IMR-90 (cell line): Measurements from ENCODE around the gene IQSEC3.

Experiments used
- CTCF ChIP-seq: conservative IDR thresholded peaks from 2 replicates; pipeline ENCODE4 v1.5.1; 2012; ENCODE audit warnings: mild to moderate bottlenecking, low read depth, low read length, improper control_type of control experiment
- FOS ChIP-seq: fragments of 150-350 bp; IDR thresholded peaks from 2 replicates; pipeline ENCODE4 v1.6.1; 2016; ENCODE audit warnings: low read depth, low read length
- MAZ ChIP-seq: IDR thresholded peaks from 2 replicates; pipeline ENCODE4 v1.6.1; 2012; ENCODE audit warnings: low read depth, mild to moderate bottlenecking, low read length, improper control_type of control experiment, moderate library complexity, borderline replicate concordance
- POLR2A ChIP-seq: IDR thresholded peaks from 2 replicates; pipeline ENCODE4 v1.6.1; 2012; ENCODE audit warnings: mild to moderate bottlenecking, low read depth, low read length
- RCOR1 ChIP-seq: IDR thresholded peaks from 2 replicates; pipeline ENCODE4 v1.6.1; 2012; ENCODE audit warnings: mild to moderate bottlenecking, low read length, improper control_type of control experiment; ENCODE audit not compliant: insufficient replicate concordance

- TF ChIP-seq CTCF (no peak), RCOR1 (no peak), MAZ (no peak), FOS (no peak), POLR2A (no peak)
These were observed 127.7 kb downstream of the IQSEC3 start for GRCh38 chr12:194276-194675.
